GM23338 (cell line): ENCODE data around the gene PIAS4.

ENCODE experiments used
- CTCF ChIP-seq, 2 experiments: fragments of 200-600 bp in 1 of 2; sonication (generic) in 1 of 2; conservative IDR thresholded peaks; 2 replicates each; pipeline versions ENCODE4 v1.5.1 to v1.6.1; 2016 to 2017; ENCODE audit warnings: antibody characterized with exemption in 2 of 2, low read depth in 2 of 2, mild to moderate bottlenecking in 2 of 2, moderate library complexity in 1 of 2
- ETS1 ChIP-seq: IDR thresholded peaks from 2 replicates; pipeline ENCODE4 v1.6.1; 2016; ENCODE audit warnings: antibody characterized with exemption
- EZH2 ChIP-seq: fragments of 200-600 bp; sonication (generic); IDR thresholded peaks from one replicate; pipeline ENCODE4 v1.8.0; 2017; ENCODE audit warnings: antibody characterized with exemption, mild to moderate bottlenecking, low read depth; ENCODE audit not compliant: unreplicated experiment
- JUNB ChIP-seq: IDR thresholded peaks from one replicate; pipeline ENCODE4 v1.6.1; 2016; ENCODE audit warnings: antibody characterized with exemption; ENCODE audit not compliant: unreplicated experiment
- POLR2AphosphoS5 ChIP-seq: IDR thresholded peaks from 2 replicates; pipeline ENCODE4 v1.6.1; 2016; ENCODE audit warnings: antibody characterized with exemption, low read depth

GRCh38 chr19:3970313-3970807 lies 37.2 kb upstream of the PIAS4 start:
- TF ChIP-seq CTCF (conservative IDR thresholded peaks at IDR 0.05; ENCODE audit: low read depth in 2 of 2) (no peak), ETS1 (no peak), POLR2AphosphoS5 (no peak), EZH2 (no peak), JUNB (no peak)
